DND-41 (cell line): ENCODE data around the gene MAN1B1.

Experiments
- EZH2 ChIP-seq: IDR thresholded peaks from 3 replicates; pipeline ENCODE4 v1.6.1; 2012; ENCODE audit warnings: borderline replicate concordance, low read depth, mild to moderate bottlenecking, moderate library complexity, low read length, inconsistent platforms; ENCODE audit not compliant: severe bottlenecking
- TF ChIP-seq, protein P1 (sequence below): IDR thresholded peaks from 2 replicates; pipeline ENCODE4 v1.5.1; 2012; ENCODE audit warnings: borderline replicate concordance, low read length, moderate library complexity, mild to moderate bottlenecking; ENCODE audit not compliant: poor library complexity, severe bottlenecking; ENCODE audit errors: extremely low read depth

DNA sequence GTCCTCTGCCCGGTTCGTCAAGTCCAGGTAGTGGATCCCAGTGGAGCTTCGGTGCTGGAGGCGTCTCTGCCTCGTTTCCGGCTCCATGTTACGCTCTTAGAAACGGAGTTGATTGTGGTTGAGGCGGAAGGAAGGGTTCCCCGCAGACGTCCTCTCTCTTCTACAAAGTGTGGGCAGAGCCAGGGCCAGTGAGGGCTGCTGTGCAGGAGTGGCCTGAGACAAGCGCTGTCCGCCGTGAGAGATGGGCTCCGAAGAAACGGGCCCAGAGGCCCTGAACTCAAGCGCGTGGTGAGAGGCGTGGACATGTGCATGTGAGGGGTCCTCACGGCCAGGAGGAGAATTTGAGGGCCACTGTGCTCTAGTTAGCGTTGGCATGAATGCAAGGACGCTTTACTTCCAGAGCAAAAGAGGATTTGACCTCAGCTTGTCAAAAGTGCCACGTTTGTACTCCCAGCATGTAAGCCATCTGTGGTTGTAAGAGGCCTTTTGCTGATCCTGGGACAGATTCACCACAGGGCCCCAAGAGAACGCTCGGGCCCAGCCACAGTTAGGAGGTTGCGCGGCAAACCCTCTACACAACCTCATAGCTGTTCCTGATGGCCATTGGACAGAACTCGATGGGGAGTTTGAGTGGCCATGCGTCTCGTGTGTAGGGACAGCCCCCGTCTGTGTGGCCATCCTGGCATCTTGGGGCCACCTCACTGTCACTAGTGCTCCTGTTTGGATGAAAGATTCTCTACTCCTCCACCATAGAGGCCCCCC lies 10.2 kb downstream of the MAN1B1 start:
- TF ChIP-seq, protein P1, sequence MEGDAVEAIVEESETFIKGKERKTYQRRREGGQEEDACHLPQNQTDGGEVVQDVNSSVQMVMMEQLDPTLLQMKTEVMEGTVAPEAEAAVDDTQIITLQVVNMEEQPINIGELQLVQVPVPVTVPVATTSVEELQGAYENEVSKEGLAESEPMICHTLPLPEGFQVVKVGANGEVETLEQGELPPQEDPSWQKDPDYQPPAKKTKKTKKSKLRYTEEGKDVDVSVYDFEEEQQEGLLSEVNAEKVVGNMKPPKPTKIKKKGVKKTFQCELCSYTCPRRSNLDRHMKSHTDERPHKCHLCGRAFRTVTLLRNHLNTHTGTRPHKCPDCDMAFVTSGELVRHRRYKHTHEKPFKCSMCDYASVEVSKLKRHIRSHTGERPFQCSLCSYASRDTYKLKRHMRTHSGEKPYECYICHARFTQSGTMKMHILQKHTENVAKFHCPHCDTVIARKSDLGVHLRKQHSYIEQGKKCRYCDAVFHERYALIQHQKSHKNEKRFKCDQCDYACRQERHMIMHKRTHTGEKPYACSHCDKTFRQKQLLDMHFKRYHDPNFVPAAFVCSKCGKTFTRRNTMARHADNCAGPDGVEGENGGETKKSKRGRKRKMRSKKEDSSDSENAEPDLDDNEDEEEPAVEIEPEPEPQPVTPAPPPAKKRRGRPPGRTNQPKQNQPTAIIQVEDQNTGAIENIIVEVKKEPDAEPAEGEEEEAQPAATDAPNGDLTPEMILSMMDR, result no peak
- TF ChIP-seq EZH2, result no peak
